Measurements from ENCODE around the gene ABCA12.

The ABCA12 gene

GRCh38 chr2:215038421-215038820 lies 100.0 kb downstream of the ABCA12 start:
- DNase-seq (ENCODE audit: low read depth) = no peak

- no peak for DNase-seq (ENCODE audit: low read depth)
These were observed 102.1 kb downstream of the ABCA12 start for GRCh38 chr2:215036314-215036713.

- DNase-seq (ENCODE audit: low read depth) = no peak
These were observed 104.3 kb downstream of the ABCA12 start for GRCh38 chr2:215034154-215034553.

GRCh38 chr2:215032153-215032552 lies 106.3 kb downstream of the ABCA12 start:
- DNase-seq (ENCODE audit: low read depth) = no peak

GRCh38 chr2:215031321-215031720 lies 107.1 kb downstream of the ABCA12 start:
- no peak for DNase-seq (ENCODE audit: low read depth)

- DNase-seq (ENCODE audit: low read depth) = no peak
These were observed 108.5 kb downstream of the ABCA12 start for GRCh38 chr2:215029936-215030335.

- no peak for DNase-seq (ENCODE audit: low read depth)
These were observed 110.2 kb downstream of the ABCA12 start for GRCh38 chr2:215028231-215028630.

GRCh38 chr2:215027779-215028178 lies 110.6 kb downstream of the ABCA12 start:
- DNase-seq (ENCODE audit: low read depth) = no peak

GRCh38 chr2:215022910-215023309 lies 115.5 kb downstream of the ABCA12 start:
- DNase-seq (ENCODE audit: low read depth) = no peak

GRCh38 chr2:215022418-215022817 lies 116.0 kb downstream of the ABCA12 start:
- DNase-seq (ENCODE audit: low read depth) = no peak

GRCh38 chr2:215020283-215020682 lies 118.1 kb downstream of the ABCA12 start:
- no peak for DNase-seq (ENCODE audit: low read depth)

- DNase-seq (ENCODE audit: low read depth) = no peak
These were observed 118.8 kb downstream of the ABCA12 start for GRCh38 chr2:215019521-215020145.

GRCh38 chr2:215019085-215019484 lies 119.3 kb downstream of the ABCA12 start:
- no peak for DNase-seq (ENCODE audit: low read depth)

- no peak for DNase-seq (ENCODE audit: low read depth)
These were observed 123.0 kb downstream of the ABCA12 start for GRCh38 chr2:215015421-215015820.

- no peak for DNase-seq (ENCODE audit: low read depth)
These were observed 128.0 kb downstream of the ABCA12 start for GRCh38 chr2:215010390-215010789.

GRCh38 chr2:215003001-215003400 lies 135.4 kb downstream of the ABCA12 start:
- DNase-seq (ENCODE audit: low read depth) = no peak

- DNase-seq (ENCODE audit: low read depth) = no peak
These were observed 135.9 kb downstream of the ABCA12 start for GRCh38 chr2:215002500-215002899.

GRCh38 chr2:215000721-215001120 lies 137.7 kb downstream of the ABCA12 start:
- DNase-seq (ENCODE audit: low read depth) = no peak

GRCh38 chr2:214995926-214996670 lies 142.3 kb downstream of the ABCA12 start:
- DNase-seq (ENCODE audit: low read depth) = no peak

- no peak for DNase-seq (ENCODE audit: low read depth)
These were observed 143.0 kb downstream of the ABCA12 start for GRCh38 chr2:214995409-214995808.

GRCh38 chr2:214992911-214993310 lies 145.5 kb downstream of the ABCA12 start:
- DNase-seq (ENCODE audit: low read depth) = no peak

- DNase-seq (ENCODE audit: low read depth) = no peak
These were observed 149.2 kb downstream of the ABCA12 start for GRCh38 chr2:214989187-214989586.

- DNase-seq (ENCODE audit: low read depth) = no peak
These were observed 151.2 kb downstream of the ABCA12 start for GRCh38 chr2:214987261-214987660.

- no peak for DNase-seq (ENCODE audit: low read depth)
These were observed 152.8 kb downstream of the ABCA12 start for GRCh38 chr2:214985619-214986018.
